ENCODE measurements around the gene FARP2.
A peak's percentile ranks its signal among the peaks of the same experiment; 100 is the strongest.

Gene FARP2

DNA sequence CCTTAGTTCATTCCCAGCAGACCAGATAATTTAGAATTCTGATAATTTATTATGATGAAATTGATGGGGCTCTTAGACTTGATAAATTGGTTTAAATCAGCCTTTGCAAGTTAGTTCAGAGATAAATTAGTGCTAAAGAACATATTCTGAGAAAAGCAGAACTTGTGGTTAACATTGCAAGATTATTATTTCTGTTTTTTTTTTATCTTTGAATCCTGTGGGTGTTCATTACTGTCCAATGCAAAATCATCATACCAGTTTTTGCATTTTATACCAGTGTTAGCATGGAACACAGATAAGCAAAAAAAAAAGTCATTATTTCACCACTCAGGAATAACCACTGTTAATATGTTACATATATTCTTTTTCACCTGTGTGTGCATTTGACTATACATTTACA lies 31.3 kb upstream of the FARP2 start:
- no peak for DNase-seq

DNA sequence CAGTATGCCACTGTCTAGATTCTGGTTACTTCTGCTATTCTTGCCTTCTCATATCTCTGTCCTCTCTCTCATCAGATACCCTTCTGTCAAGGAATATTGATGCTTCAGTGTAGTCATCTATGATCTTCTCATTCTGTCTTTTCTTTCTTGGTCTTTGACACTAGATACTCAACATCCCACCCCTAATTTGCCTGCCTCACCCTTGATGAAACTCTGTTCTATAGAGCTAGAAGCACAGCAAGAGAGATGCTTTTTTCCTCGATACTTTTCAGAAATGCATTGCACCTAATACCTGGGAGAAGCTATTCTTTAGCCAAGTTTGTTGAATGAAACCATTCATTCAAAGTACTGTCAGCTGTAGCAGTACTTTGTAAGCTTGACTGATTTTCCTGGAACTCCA lies 30.8 kb upstream of the FARP2 start:
- DNase-seq = no peak

DNA sequence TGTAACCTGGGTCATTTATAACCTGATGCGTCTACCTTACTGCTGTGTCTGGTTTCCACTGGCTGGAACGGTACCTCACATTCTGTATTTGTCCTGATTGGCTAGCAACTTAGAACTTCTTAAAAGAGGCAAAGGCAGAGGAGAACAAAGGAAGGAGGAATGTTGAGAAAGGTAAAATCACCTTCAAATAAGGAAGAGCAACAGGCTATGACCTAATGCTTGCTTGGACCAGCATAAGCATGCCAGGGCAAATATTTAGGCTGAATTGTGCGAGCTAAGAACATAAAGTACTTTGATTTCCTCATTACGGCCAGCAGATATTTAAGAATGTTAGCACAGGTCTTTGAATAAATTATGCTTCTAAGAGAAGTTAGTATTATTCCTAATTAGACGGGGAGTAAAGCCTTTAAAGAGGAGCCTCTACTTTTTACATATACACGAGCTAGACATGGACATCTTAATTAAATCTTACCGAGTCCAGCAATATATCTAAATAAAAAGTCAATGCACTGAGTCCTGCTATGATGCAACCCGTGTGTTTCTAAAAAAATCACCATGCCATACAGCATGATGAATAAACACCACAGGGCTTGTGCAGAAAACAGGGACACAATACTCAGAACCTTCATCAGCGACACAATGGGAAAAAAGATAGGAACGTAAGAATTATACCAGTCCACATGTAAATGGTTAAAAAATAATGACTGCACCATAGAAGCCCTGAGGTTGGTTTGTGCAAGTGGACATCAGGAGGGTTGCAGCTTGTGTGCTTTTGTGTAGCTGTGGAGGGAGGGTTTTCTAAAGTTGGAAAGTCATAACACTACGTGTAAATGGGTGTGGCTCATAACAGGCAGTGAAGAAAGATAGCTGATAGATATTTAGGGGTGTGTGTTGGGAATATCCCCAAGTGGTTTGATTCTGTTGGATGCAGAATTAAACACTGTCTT lies 26.1 kb upstream of the FARP2 start:
- no peak for DNase-seq

DNA sequence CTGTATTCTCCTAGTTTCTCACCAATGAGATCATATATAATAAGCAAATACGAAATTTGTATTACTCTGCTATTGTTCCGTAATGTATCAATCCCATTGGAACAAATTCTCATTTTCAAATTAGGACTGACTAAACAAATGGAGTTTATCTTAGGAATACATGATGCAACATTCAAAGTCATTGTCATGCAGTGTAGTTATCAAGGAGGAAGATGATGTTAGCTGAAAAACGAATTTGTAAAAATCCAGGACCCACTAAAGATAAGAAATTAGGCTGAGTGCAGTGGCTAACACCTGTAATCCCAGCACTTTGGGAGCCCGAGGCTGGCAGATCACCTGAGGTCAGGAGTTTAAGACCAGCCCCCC lies 25.5 kb upstream of the FARP2 start:
- DNase-seq = no peak

DNA sequence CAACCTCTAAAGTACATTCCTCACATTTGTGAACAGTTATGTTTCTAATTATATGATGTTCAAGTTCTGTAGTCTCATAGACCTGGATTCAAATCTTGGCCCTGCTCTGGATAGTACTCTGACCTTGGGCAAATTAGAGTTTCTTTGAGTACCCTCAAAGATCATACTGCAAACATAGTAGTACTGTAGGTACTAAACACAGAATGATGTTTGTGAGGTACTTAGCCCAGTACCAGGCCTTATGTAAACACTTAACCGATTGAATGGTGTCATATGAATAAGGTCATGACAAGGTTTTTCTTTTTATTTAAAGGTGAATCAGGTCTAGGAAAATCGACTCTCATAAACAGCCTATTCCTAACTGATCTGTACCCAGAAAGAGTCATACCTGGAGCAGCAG lies 21.3 kb upstream of the FARP2 start:
- DNase-seq = no peak

DNA sequence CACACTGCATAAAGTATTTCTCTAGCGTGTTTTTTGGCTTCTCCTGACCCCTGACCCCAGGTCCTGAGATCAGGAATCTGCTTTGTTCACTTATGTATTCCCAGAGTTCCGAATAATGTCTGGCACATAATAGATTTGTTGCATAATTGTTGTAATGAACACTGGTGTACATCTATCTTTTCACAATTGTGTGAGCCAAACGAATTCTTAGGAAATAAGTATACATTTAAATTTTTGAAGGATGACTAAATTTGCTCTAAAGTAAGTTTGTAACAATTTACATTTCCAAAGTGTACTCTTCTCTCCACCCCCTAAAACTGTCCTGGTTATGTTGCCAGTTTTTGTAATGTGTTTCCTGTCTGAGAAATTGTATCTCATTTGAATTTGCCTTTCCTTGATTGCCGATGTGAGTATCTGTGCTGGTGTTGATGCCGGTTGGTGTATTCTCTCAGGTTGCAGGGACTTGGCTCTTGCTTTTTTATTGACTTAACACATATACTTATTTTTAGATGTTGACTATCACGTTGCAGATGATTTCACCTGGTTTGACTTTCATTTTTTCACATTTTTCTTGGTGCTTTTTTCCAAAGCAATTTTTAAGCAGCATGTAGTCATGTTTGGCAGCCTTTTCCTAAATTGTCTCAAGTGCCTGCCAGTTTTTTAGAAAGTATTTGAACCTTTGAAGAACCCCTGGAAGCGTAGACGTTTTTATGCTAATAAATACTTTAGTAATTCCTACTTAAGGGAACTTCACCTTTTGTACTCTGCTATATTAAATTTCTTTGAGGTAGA lies 16.1 kb upstream of the FARP2 start:
- no peak for DNase-seq

DNA sequence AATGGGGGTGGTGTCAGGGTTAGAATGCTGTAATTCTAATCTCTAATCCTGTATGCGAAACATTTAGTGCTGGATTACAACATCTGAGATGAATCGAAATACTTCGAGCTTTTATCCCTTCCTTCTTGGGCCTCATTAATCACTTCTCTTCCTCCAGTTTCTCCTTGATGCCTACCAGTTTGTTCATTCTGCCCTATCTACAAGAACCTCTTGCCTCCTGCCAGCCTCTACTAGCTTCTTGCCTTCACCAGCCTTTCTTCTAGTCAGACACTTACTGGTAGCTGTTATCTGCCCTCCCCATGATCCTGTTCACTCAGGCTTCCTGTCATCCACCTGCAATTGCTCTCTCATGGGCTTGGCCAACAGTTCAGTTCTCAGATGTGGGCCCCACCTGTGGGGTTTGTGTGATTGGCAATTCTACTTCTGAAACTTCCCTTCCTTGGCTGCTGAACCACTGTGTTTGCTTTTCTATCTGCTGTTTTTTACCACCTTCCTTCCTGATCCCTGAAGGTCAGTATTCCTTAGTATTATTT lies 15.4 kb upstream of the FARP2 start:
- DNase-seq = no peak

DNA sequence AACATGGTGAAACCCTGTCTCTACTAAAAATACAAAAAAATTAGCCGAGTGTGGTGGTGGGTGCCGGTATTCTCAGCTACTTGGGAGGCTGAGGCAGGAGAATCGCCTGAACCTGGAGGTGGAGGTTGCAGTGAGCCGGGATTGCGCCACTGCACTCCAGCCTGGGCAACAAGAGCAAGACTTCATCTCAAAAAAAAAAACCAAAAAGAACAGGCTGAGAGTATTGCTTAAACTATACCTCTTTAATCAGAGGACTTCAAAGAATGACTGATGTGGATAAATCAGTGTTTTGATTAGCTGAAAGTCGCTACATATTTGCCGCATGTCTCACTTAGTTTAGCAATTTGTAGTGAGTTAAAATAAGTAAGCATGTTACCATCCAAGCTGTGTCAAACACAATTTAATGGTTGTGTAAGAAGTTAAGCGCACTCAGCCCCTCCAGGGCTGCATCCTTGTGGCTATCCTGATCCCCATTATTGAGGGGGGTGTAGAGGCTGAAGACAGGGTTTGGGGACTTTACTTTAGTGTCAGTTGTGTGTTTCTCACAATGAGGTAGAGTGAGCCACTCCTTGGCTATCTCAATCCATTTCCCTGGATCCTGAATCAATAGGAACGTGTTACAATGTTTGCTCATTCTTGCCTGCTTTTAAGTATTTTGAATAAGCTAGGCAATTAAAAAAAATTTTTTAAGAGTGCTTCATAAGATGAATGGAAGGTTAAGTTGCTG lies 11.0 kb upstream of the FARP2 start:
- no peak for DNase-seq

DNA sequence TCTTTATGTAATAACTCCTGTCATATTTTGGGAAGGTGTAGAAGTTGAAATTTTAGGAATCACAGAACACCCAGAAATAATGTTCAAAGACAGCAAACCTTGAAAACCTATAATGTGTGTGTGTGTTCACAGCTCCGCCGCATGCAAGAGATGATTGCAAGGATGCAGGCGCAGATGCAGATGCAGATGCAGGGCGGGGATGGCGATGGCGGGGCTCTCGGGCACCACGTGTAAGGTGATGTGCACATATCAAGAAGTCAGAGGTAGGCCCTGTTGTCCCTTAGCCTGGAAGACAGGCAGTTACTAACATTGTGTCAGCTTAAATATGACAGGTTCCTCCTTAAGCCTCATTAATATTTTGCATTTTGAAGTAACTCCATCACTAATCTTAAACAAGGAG lies 6.1 kb upstream of the FARP2 start:
- no peak for DNase-seq

DNA sequence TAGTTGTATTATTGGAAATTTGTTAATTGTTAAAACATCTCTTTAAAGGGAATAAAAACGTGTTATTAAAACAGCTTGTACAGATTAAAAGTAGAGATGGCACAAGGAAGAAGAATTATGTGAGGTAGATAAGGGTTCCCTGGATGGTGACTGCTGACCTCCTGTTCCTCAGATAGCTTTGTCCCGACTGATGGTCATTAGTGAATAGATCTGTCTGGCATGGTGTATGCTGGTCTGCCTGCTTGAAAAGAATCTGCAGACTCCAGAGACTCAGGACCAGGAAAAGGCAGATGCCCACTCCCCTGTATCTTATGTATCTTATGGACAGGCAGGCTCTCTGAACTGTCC lies 5.6 kb upstream of the FARP2 start:
- DNase-seq = no peak

DNA sequence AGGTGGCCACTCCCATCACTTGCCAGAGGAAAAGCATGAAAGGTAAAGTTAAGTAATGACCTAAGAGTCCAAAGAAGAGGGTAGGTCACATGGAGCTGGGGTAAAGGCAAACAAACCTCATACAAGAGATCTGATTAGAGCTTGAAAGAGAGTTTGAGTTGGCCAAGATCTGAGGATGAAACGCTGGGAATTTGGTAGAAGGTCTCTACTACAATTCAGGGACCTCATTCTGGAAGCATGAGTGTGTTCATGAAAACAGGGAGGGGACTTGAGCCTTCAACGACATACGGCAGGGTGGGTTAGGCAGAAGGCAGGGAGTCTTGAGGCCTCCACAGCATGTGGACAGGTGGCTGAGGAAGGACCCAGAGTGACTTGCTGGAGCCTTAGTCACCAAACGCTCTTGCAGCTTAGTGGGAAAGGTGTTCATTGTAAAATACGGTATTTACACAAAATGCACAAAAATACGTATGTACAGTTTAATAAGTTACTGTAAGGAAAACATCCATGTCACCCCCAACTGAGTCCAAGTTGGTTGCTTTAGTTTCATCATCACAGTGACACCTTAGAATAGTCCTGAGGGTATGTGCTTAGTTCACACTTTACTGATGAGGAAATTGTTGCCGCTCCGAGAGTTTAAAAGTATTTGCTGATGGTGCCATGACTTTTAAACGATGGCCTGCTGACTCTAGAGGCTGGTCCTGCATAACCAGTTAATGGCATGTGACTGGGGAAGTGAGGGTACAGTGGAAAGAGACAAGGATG lies 5.0 kb upstream of the FARP2 start:
- DNase-seq = no peak

DNA sequence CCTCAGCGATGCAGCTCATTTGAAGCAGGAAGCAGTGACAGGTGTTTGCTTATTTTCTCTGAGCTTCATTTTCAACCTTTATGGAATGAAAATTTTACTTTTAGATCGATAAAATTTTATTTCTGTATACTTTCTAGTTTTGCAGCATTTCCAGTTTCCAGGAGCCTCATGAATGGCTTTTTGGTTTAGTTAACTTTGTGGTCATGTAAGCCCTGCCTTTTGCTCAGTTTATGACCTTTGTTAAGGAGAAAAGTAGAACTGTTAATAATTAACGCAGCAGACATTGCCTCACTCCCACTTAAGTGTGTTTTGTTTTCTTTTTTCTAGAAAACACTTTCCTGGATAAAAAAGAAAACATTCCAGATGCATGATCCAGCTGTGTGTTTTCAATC lies 4.4 kb upstream of the FARP2 start:
- no peak for DNase-seq

DNA sequence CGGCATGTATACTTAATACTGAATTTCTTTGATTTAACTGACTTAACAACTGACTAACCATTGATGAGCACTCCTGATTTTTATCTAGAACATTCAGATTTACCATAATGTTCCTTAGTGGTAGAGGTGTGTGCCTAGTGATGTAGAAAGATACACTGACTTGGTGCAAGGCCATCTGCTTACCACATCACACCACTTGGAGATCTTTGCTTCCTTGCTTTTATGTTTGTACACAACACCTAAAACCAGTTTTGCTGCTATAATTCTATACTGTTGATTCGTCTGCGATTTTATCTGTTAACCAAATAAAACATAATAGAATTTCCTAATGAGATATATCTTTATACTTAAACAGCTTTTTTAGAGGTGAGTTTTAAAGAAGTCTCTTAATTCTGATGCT lies 3.9 kb upstream of the FARP2 start:
- DNase-seq = no peak

DNA sequence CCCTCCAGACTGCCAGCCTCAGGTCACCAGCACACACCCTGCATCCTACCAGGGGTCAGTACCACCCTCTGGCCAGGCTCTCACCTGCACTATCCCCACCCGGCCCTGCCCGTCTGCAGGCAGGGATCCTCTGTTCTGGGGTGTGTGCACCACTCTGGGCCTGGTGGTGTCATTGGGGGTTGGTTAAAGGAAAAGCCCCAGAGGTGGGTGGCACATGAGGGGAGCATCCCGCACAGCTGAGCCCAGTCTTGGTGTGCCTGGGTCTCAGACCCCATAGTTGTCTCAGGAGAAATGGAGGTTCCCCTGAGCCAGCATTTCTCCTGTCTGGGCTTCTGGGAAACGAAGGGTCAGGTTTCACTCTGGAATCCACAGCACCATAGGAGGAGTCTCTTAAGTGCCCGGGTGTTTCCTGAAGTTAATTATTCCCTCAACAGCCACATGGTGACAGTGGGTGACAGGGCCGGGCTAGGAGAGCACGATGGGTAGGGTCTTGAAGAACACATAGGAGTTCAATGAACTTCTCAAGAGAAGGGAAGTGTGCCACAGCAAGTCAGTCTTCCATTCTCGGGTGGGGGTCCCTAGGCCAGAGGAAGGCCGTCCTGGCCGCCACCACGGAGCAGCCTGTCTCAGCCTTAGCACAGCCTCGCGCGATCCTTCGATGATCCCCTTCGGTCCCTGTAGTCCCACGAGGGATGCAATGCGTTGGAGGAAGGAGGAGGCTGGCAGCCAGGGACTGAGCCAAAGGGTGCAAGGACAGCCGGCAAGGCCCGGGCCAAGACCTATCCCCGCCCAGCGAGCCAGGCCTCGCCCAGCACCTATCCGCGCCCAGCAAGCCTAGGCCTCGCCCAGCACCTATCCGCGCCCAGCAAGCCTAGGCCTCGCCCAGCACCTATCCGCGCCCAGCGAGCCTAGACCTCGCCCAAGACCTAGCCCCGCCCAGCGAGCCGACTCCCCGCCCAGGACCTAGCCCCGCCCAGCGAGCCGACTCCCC lies 1.1 kb upstream of the FARP2 start:
- DNase-seq = peak; percentile 64

DNA sequence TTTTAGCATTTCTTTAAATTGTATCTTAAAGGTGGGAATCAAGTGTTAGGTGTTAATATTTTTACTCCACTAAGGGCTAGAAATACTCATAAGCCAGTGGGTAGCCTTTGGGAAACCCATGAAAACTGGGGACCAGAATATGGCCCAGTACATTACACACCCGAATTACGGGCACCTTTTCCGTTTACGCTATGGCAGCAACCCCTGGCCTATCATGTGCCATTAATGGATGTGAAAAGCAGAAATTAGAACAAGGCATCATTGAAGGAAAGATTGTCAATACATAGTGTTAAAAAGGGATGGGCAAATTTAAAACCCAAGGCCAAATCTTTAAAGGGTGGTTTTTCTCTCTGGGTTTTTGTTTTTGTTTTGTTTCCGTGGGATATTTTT lies 781 bp downstream of the FARP2 start:
- no peak for DNase-seq

DNA sequence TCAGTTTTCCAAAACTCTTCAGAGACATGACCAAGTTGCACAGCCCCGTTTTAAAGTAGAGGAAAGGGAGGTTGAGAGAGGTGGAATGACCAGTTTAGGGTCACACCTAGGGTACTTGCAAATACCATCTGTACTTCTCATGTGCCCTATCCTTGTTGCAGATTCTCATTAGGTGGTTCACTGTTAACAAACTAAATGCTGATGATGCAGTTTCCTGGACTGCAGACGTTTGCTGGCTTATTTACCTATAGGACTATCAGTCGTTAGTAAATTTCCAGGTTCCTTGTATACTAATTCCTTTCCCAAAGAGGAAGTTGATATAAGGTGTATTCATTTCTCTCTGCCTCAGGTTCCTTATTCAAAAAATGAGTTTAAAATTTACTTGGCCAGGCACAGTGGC lies 1.4 kb downstream of the FARP2 start:
- no peak for DNase-seq

DNA sequence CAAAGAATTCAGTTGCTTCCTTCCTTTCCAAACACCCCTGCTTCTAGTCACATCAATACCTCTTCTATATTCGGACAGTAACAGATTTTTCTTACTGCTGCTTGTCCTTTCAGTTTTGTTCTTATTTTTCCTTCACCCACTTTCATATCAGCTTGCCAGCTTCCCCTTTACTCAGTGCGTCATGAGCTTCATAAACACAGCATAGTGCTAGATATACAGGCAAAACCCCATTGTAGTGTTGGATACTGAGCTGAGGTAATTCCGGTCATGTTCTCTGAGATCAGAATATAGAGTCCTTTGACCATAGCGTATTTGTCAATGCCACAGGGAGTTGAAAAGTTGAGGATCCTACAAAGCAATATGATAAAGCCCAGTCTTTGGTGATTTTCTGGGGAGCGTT lies 2.4 kb downstream of the FARP2 start:
- DNase-seq = no peak

DNA sequence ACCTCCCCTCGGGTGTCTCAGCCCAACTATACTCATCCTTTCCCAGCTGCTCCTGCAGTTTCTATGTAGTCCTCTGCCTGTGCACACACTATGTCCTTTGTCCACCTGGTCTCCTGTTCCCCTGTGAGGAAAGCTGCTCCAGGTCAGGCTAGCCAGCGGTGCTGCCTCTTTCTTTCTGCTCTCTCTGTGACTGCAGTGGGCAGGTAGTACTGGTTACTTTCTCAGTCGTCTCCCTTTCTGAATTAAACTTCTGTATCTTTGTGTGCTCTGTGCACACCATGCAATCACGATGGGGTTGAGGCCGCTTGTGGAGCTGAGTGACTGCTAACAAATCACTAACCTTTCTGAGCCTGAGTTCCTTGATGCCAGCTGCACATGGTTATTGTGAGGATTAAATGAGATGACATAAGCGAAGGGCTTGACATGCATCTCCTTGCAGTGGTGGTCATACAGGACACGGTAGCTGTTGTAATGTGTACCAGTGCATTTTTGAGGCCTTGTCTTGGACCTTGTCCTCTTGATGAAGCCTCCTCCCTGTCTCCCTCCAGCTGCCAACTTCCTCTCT lies 3.5 kb downstream of the FARP2 start:
- DNase-seq = no peak

DNA sequence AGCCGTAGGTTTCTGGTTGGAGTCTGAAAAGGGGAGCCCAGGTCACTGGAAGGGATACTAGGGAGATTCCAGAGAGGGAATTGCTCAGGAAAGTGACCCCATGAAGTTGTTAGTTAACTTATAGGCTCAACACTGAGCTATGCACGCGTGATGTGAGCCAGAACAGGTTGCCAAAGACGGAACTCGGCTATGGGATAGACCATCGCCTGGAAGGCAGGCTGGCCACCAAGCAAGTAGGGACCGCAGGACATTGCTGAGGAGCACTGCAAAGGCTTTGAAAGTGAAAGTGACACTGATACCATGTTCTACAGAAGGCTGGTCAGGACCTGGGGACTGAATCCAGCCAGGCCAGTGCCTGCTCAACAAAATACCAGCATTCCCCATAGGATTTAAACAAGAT lies 7.3 kb downstream of the FARP2 start:
- DNase-seq = no peak

DNA sequence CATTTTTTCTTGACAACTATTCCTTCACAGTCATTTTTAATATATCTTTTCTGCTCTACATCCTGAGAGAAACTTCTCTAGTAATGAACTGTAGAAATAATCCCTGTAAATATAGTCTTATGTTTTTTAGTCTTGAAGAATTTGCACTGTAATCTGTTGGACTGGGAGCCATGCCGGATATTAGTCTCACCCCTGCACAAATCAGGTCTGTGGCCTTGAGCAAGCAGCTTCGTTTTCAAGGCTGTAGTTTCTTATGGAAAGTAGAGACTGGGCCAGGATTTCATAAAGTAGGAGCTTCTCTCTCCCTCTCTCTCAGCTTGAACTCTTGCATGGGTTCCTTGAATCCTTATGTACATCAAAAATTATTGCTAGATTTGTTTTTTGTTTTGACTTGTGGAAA lies 8.7 kb downstream of the FARP2 start:
- DNase-seq = no peak

DNA sequence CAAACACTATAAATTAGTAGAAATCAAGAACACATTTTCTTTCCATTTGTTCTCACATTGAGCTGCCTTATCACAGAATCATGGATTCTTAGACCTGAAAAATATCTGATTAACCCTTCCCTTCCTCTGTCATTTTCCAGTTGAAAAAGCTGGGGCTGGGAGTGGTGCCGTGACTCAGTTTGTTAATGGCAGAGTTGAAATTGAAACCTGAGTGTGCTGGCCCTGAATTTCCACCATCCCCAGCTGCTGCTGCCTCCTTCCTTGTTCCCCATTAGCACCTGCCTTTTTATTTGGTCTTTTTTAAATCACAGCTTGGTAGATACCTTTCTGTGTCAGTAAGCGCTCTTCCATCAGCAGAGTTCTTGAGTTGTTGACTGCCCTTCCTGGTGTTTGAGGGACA lies 10.6 kb downstream of the FARP2 start:
- no peak for DNase-seq

Measured in T1000 (cell line).